Measurements from ENCODE around the gene RABGAP1L.

GRCh38 chr1:174940646-174941175 is 781.4 kb downstream of the RABGAP1L start:
- TF ChIP-seq CTCF (IDR thresholded peaks at IDR 0.05) (no peak), POLR2A (IDR thresholded peaks at IDR 0.05) (no peak), EP300 (IDR thresholded peaks at IDR 0.05) (no peak)
